OCI-LY3 (cell line): Measurements from ENCODE around the gene NAA15.

Experiments
- H2AFZ ChIP-seq: fragments of 200-600, 300-600 bp; shearing (Covaris generic); 2 replicates; pipeline ENCODE4 v1.6.0; 2014; ENCODE audit warnings: antibody characterized with exemption, low read depth, low read length
- H3K27ac ChIP-seq: fragments of 200-600, 300-600 bp; sonication (generic); 2 replicates; pipeline ENCODE4 v1.5.1; 2014; ENCODE audit warnings: mild to moderate bottlenecking, low read length, moderate library complexity, mixed read lengths
- H3K27me3 ChIP-seq: fragments of 200-600, 300-600 bp; sonication (generic); 2 replicates; pipeline ENCODE4 v1.6.1; 2014; ENCODE audit warnings: low read depth, low read length, mixed read lengths
- H3K36me3 ChIP-seq: fragments of 200-600, 300-600 bp; sonication (generic); replicated peaks from 2 replicates; pipeline ENCODE3; 2014; ENCODE audit warnings: low read depth, low read length, mixed read lengths
- H3K4me1 ChIP-seq: fragments of 300-600, 200-600 bp; sonication (generic); 2 replicates; pipeline ENCODE4 v1.6.1; 2014; ENCODE audit warnings: low read length, mixed read lengths
- H3K4me2 ChIP-seq: fragments of 200-600, 300-600 bp; sonication (generic); 2 replicates; pipeline ENCODE4 v1.6.1; 2014; ENCODE audit warnings: low read length, mixed read lengths
- H3K4me3 ChIP-seq: fragments of 300-600, 200-600 bp; sonication (generic); 2 replicates; pipeline ENCODE4 v1.5.1; 2014; ENCODE audit warnings: antibody characterized with exemption, mild to moderate bottlenecking, low read length, moderate library complexity
- H3K79me2 ChIP-seq: fragments of 300-600, 200-600 bp; shearing (Covaris generic); 2 replicates; pipeline ENCODE4 v1.6.1; 2014; ENCODE audit warnings: mild to moderate bottlenecking, low read length, mixed read lengths
- H3K9ac ChIP-seq: fragments of 300-600, 200-600 bp; shearing (Covaris generic); 2 replicates; pipeline ENCODE4 v1.6.0; 2014; ENCODE audit warnings: mild to moderate bottlenecking, low read length, moderate library complexity
- H3K9me3 ChIP-seq: fragments of 200-600, 300-600 bp; shearing (Covaris generic); 2 replicates; pipeline ENCODE4 v1.6.1; 2014; ENCODE audit warnings: low read length, mixed read lengths; ENCODE audit not compliant: insufficient read depth
- H4K20me1 ChIP-seq: fragments of 200-600, 300-600 bp; sonication (generic); 2 replicates; pipeline ENCODE4 v1.6.1; 2016; ENCODE audit warnings: low read length, mixed read lengths; ENCODE audit not compliant: insufficient read depth
- EZH2phosphoT487 ChIP-seq: fragments of 200-600 bp; shearing (Covaris generic); IDR thresholded peaks from 2 replicates; pipeline ENCODE4 v1.6.1; 2018; ENCODE audit warnings: antibody characterized with exemption, mixed run types, low read depth
- TF ChIP-seq, protein P1 (sequence below): fragments of 200-600, 300-600 bp; sonication (generic); IDR thresholded peaks from 2 replicates; pipeline ENCODE4 v1.5.1; 2014; ENCODE audit warnings: antibody characterized with exemption, low read length, low read depth

Gene NAA15

DNA sequence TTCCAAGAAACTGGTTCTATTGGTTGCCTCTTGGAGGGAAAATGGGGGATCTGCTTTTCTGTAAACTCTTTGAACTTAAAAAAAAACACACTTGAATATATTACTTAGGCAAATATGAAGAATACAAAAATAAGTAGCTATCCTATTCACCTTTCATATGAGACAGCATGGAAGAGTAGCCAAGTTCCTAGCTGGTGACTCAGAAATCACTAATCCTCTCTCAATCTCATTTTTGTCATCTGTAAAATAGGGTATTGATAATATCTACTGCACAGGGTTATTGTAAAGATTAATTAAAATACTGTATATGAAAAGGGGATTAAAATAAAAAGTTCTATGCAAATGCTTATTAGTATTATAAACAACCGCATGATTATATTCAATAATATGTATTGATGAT lies 34.0 kb upstream of the NAA15 start:
- H2AFZ ChIP-seq = no peak overlapping the region
- peak overlapping the region; percentile 14; the same call in 1 of the 2 replicates for H3K9ac ChIP-seq
- peak overlapping the region; percentile 84 for H3K27ac ChIP-seq
- no peak for TF ChIP-seq EZH2phosphoT487
- TF ChIP-seq, protein P1, sequence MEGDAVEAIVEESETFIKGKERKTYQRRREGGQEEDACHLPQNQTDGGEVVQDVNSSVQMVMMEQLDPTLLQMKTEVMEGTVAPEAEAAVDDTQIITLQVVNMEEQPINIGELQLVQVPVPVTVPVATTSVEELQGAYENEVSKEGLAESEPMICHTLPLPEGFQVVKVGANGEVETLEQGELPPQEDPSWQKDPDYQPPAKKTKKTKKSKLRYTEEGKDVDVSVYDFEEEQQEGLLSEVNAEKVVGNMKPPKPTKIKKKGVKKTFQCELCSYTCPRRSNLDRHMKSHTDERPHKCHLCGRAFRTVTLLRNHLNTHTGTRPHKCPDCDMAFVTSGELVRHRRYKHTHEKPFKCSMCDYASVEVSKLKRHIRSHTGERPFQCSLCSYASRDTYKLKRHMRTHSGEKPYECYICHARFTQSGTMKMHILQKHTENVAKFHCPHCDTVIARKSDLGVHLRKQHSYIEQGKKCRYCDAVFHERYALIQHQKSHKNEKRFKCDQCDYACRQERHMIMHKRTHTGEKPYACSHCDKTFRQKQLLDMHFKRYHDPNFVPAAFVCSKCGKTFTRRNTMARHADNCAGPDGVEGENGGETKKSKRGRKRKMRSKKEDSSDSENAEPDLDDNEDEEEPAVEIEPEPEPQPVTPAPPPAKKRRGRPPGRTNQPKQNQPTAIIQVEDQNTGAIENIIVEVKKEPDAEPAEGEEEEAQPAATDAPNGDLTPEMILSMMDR = no peak
- H3K36me3 ChIP-seq = no peaks in the 10 kb centered on the region
- H3K4me1 ChIP-seq = peaks cover 37% of the 10 kb centered on the region
- no peaks in the 10 kb centered on the region for H3K9me3 ChIP-seq
- peak overlapping the region; percentile 68 for H3K4me3 ChIP-seq
- no peaks in the 10 kb centered on the region for H3K79me2 ChIP-seq
- peak overlapping the region; percentile 81 for H3K4me2 ChIP-seq
- H4K20me1 ChIP-seq = no peaks in the 10 kb centered on the region
- H3K27me3 ChIP-seq = peaks cover 11% of the 10 kb centered on the region; the same call in 1 of the 2 replicates

DNA sequence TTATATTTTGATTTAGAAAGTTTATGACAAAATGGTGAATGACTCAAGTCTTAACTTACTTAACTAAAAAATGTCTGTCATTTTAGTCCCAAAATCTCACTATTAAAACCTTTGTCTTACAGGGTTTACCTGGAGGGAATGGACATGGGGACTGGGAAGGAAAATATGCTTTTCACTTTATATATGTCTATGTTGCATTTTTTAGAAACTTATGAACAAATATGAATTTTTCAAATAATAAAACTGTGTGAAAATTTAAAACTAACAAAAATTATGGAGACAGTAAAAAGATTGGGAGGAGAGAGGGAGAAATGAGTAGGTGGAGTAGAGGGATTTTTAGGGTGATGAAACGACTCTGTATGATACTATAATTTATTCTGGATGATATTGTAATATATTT lies 27.5 kb upstream of the NAA15 start:
- Histone ChIP-seq H3K27ac (no peak overlapping the region), H3K36me3 (no peaks in the 10 kb centered on the region), H3K79me2 (no peaks in the 10 kb centered on the region), H2AFZ (no peak overlapping the region), H3K4me2 (no peak overlapping the region), H3K4me3 (no peak overlapping the region), H3K9ac (no peak overlapping the region), H4K20me1 (no peaks in the 10 kb centered on the region), H3K4me1 (peaks cover 6% of the 10 kb centered on the region), H3K27me3 (peaks cover 11% of the 10 kb centered on the region; the same call in 1 of the 2 replicates), H3K9me3 (no peaks in the 10 kb centered on the region)
- TF ChIP-seq, protein P1 = no peak
- no peak for TF ChIP-seq EZH2phosphoT487

DNA sequence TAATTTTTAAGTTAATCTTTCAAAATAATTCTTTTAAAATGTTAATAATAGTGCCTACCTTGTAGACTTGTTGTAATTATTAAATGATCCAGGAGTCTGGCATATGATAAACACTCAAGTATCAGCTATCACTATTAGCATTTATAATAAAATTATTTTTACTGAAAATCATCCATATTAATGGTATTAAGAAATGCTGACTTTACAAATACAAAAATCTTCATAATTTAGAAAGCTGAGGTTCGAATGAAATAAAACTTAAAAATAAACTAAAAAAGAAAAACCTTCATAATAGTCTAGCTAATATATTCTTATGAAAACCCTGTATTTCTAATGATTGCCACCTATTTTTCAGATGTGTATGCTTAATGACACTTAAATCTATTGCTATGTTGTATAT lies 26.5 kb upstream of the NAA15 start:
- no peak overlapping the region for H3K9ac ChIP-seq
- H3K4me3 ChIP-seq = no peak overlapping the region
- no peaks in the 10 kb centered on the region for H4K20me1 ChIP-seq
- no peak overlapping the region for H3K4me2 ChIP-seq
- H3K9me3 ChIP-seq = no peaks in the 10 kb centered on the region
- no peak overlapping the region for H3K27ac ChIP-seq
- no peak for TF ChIP-seq EZH2phosphoT487
- TF ChIP-seq, protein P1 = no peak
- H3K27me3 ChIP-seq = peaks cover 17% of the 10 kb centered on the region; the same call in 1 of the 2 replicates
- H3K79me2 ChIP-seq = no peaks in the 10 kb centered on the region
- no peaks in the 10 kb centered on the region for H3K36me3 ChIP-seq
- peaks cover 9% of the 10 kb centered on the region for H3K4me1 ChIP-seq
- H2AFZ ChIP-seq = no peak overlapping the region

DNA sequence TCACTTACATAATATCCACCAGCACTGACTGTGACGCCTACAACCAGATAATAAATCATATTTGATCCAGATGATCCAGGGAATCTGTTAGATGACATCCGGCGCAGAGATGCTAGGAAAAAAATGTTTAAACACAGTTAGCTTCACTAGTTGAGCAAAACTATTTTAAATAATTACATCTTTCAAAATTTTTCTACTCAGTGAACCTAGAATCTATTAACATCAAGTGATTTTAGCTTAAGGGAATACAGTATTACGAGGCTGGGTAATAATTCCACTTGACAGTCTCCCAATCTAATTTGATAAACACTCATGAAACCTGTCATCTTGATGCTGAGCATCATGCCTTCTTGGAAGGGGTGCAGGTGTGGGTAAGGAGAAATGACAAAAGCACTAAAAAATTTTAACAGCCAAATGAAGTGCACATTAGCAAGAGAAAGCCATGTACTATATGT lies 26.0 kb upstream of the NAA15 start:
- Histone ChIP-seq H3K27ac (no peak overlapping the region), H3K9ac (no peak overlapping the region), H3K4me3 (no peak overlapping the region), H2AFZ (no peak overlapping the region), H3K9me3 (no peaks in the 10 kb centered on the region), H3K27me3 (peaks cover 21% of the 10 kb centered on the region), H3K36me3 (no peaks in the 10 kb centered on the region), H3K79me2 (no peaks in the 10 kb centered on the region), H3K4me2 (no peak overlapping the region), H3K4me1 (peaks cover 9% of the 10 kb centered on the region), H4K20me1 (no peaks in the 10 kb centered on the region)
- TF ChIP-seq EZH2phosphoT487 = no peak
- TF ChIP-seq, protein P1 = no peak
